ENCODE measurements around the gene SF3B3. TPM values are rescaled to one million over a fixed set of nuclear protein-coding genes. Genes with fewer than 3 reads are reported as not detected.

Gene SF3B3
- total RNA-seq, 4 donors from 2014 or later = 74.2 to 142 (median 112) TPM

- H3K4me1 ChIP-seq = peaks cover 20 to 47% of the 10 kb centered on the region in 2 donors
- DNase-seq = no peak
- H3K9me3 ChIP-seq = no peaks in the 10 kb centered on the region
- peaks cover 23 to 26% of the 10 kb centered on the region in 2 donors for H3K36me3 ChIP-seq
- H3K27me3 ChIP-seq = no peaks in the 10 kb centered on the region
- H3K27ac ChIP-seq = no peak overlapping the region
- 92 to 96% methylated on average over 7 of the region's 7 CpGs for WGBS, 2 donors
- no peak overlapping the region for H3K4me3 ChIP-seq (replicated peaks in 1 of 3)
- TF ChIP-seq CTCF (IDR thresholded peaks at IDR 0.05) (no peak), POLR2A (IDR thresholded peaks at IDR 0.05) (no peak)
- intact Hi-C loops (cut with DNase I) = no loop called here
These were observed 51.8 kb downstream of the SF3B3 start for GRCh38 chr16:70575376-70575775.

GRCh38 chr16:70576431-70577255 is 53.0 kb downstream of the SF3B3 start:
- DNase-seq = no peak
- Histone ChIP-seq H3K4me3 (replicated peaks in 1 of 3) (no peak overlapping the region), H3K36me3 (peaks cover 10 to 13% of the 10 kb centered on the region in 2 donors), H3K9me3 (no peaks in the 10 kb centered on the region), H3K27ac (no peak overlapping the region), H3K27me3 (no peaks in the 10 kb centered on the region), H3K4me1 (peaks cover 20 to 48% of the 10 kb centered on the region in 2 donors)
- WGBS, 2 donors = 78% methylated on average over 10 of the region's 10 CpGs
- intact Hi-C loops (cut with DNase I) = no loop called here
- no peak for TF ChIP-seq POLR2A (IDR thresholded peaks at IDR 0.05)
- no peak for TF ChIP-seq CTCF (IDR thresholded peaks at IDR 0.05)

GRCh38 chr16:70577256-70577698 is 53.7 kb downstream of the SF3B3 start:
- no peak for TF ChIP-seq CTCF (IDR thresholded peaks at IDR 0.05)
- TF ChIP-seq POLR2A (IDR thresholded peaks at IDR 0.05) = no peak
- H3K4me3 ChIP-seq (replicated peaks in 1 of 3) = no peak overlapping the region
- peak in 1 of 2 donors; percentile 32 for DNase-seq
- peaks cover 20 to 45% of the 10 kb centered on the region in 2 donors for H3K4me1 ChIP-seq
- H3K9me3 ChIP-seq = no peaks in the 10 kb centered on the region
- intact Hi-C loops (cut with DNase I) = no loop called here
- 73 to 79% methylated on average over 9 of the region's 9 CpGs for WGBS, 2 donors
- no peak overlapping the region for H3K27ac ChIP-seq
- H3K27me3 ChIP-seq = no peaks in the 10 kb centered on the region
- peaks cover 4 to 7% of the 10 kb centered on the region in 2 donors for H3K36me3 ChIP-seq

GRCh38 chr16:70578035-70578434 is 54.4 kb downstream of the SF3B3 start:
- no peaks in the 10 kb centered on the region for H3K36me3 ChIP-seq
- H3K4me3 ChIP-seq (replicated peaks in 1 of 3) = no peak overlapping the region
- no peak for DNase-seq
- no peak overlapping the region for H3K27ac ChIP-seq
- intact Hi-C loops (cut with DNase I) = no loop called here
- H3K4me1 ChIP-seq = peaks cover 14 to 37% of the 10 kb centered on the region in 2 donors
- no peaks in the 10 kb centered on the region for H3K27me3 ChIP-seq
- WGBS, 2 donors = 81 to 98% methylated on average over 3 of the region's 3 CpGs
- TF ChIP-seq CTCF (IDR thresholded peaks at IDR 0.05) (no peak), POLR2A (IDR thresholded peaks at IDR 0.05) (no peak)
- no peaks in the 10 kb centered on the region for H3K9me3 ChIP-seq

GRCh38 chr16:70579248-70579647 is 55.6 kb downstream of the SF3B3 start:
- Histone ChIP-seq H3K27ac (no peak overlapping the region), H3K27me3 (no peaks in the 10 kb centered on the region), H3K4me3 (replicated peaks in 1 of 3) (no peak overlapping the region), H3K4me1 (peaks cover 2 to 25% of the 10 kb centered on the region in 2 donors), H3K36me3 (no peaks in the 10 kb centered on the region), H3K9me3 (no peaks in the 10 kb centered on the region)
- 87 to 88% methylated on average over 3 to 5 of the region's 5 CpGs for WGBS, 2 donors
- intact Hi-C loops (cut with DNase I) = no loop called here
- no peak for DNase-seq
- no peak for TF ChIP-seq CTCF (IDR thresholded peaks at IDR 0.05)
- TF ChIP-seq POLR2A (IDR thresholded peaks at IDR 0.05) = no peak

Data from thyroid gland (tissue), 4 donors.